Measurements from ENCODE around the gene CNTFR. TPM values are rescaled to one million over a fixed set of nuclear protein-coding genes. Genes with fewer than 3 reads are reported as not detected.
A peak's percentile ranks its signal among the peaks of the same experiment; 100 is the strongest.

CNTFR gene
- total RNA-seq, 4 donors from 2014 or later, result 0.47 to 11.6 (median 1.6) TPM

- Histone ChIP-seq H3K27me3 (no peaks in the 10 kb centered on the region), H3K36me3 (no peaks in the 10 kb centered on the region), H3K4me3 (no peak overlapping the region), H3K27ac (no peak overlapping the region), H3K9me3 (no peaks in the 10 kb centered on the region), H3K4me1 (peaks cover 0 to 18% (median 6%) of the 10 kb centered on the region in 3 donors)
- ATAC-seq, result no peak
- 100% methylated on average over 1 of the region's 2 CpGs; no CpG with 5 or more reads in 1 of the 2 donors for WGBS, 2 donors (ENCODE audit: low coverage in 1 of 2)
- TF ChIP-seq CTCF (IDR thresholded peaks at IDR 0.05), result no peak
- TF ChIP-seq EP300 (IDR thresholded peaks at IDR 0.05), result no peak
- TF ChIP-seq POLR2AphosphoS5 (IDR thresholded peaks at IDR 0.05), result no peak
- TF ChIP-seq POLR2A (IDR thresholded peaks at IDR 0.05), result no peak
Observed at GRCh38 chr9:34526026-34526425, 63.5 kb downstream of the CNTFR start.

GRCh38 chr9:34524349-34524748, 65.2 kb downstream of the CNTFR start:
- no peaks in the 10 kb centered on the region for H3K9me3 ChIP-seq
- H3K27ac ChIP-seq, result no peak overlapping the region
- peaks cover 0 to 18% (median 6%) of the 10 kb centered on the region in 3 donors for H3K4me1 ChIP-seq
- TF ChIP-seq POLR2AphosphoS5 (IDR thresholded peaks at IDR 0.05), result no peak
- no peak for TF ChIP-seq POLR2A (IDR thresholded peaks at IDR 0.05)
- TF ChIP-seq CTCF (IDR thresholded peaks at IDR 0.05), result no peak
- TF ChIP-seq EP300 (IDR thresholded peaks at IDR 0.05), result no peak
- no peaks in the 10 kb centered on the region for H3K27me3 ChIP-seq
- WGBS, 2 donors (ENCODE audit: low coverage in 1 of 2), result 85 to 90% methylated on average over 2 to 3 of the region's 3 CpGs
- H3K4me3 ChIP-seq, result no peak overlapping the region
- H3K36me3 ChIP-seq, result no peaks in the 10 kb centered on the region
- ATAC-seq, result no peak

GRCh38 chr9:34522971-34523797, 66.3 kb downstream of the CNTFR start, which contains the start of gene ENHO:
Gene ENHO, minus strand, starts transcription at chr9:34522990. Its CDS starts 1,295 bp downstream, at chr9:34521695.
- peak within 1 kb of the TSS in 3 of 4 donors; percentile 49 to 64 (median 59) for H3K27ac ChIP-seq
- H3K4me3 ChIP-seq, result peak within 1 kb of the TSS; percentile 4 to 64
- no peaks in the 10 kb centered on the region for H3K27me3 ChIP-seq
- H3K4me1 ChIP-seq, result peaks cover 0 to 18% (median 6%) of the 10 kb centered on the region in 3 donors
- no peaks in the 10 kb centered on the region for H3K9me3 ChIP-seq
- ATAC-seq, result peak; percentile 97
- WGBS, 2 donors (ENCODE audit: low coverage in 1 of 2), result 35% methylated on average over 4 of the region's 63 CpGs; no CpG with 5 or more reads in 1 of the 2 donors
- H3K36me3 ChIP-seq, result no peaks in the 10 kb centered on the region
- TF ChIP-seq EP300 (IDR thresholded peaks at IDR 0.05) (no peak), CTCF (IDR thresholded peaks at IDR 0.05) (peak in 3 of 4 experiments; percentile 17 to 47 (median 43)), POLR2A (IDR thresholded peaks at IDR 0.05) (no peak)

GRCh38 chr9:34522091-34522887, 67.2 kb downstream of the CNTFR start:
- WGBS, 2 donors (ENCODE audit: low coverage in 1 of 2), result 21 to 38% methylated on average over 3 to 6 of the region's 31 CpGs
- peak; percentile 5 for ATAC-seq
- no peaks in the 10 kb centered on the region for H3K27me3 ChIP-seq
- peak overlapping the region; percentile 4 to 64 for H3K4me3 ChIP-seq
- H3K36me3 ChIP-seq, result no peaks in the 10 kb centered on the region
- peak overlapping the region in 3 of 4 donors; percentile 49 to 64 (median 51) for H3K27ac ChIP-seq
- TF ChIP-seq EP300 (IDR thresholded peaks at IDR 0.05) (no peak), POLR2AphosphoS5 (IDR thresholded peaks at IDR 0.05) (no peak), POLR2A (IDR thresholded peaks at IDR 0.05) (no peak), CTCF (IDR thresholded peaks at IDR 0.05) (no peak)
- no peaks in the 10 kb centered on the region for H3K9me3 ChIP-seq
- H3K4me1 ChIP-seq, result peaks cover 0 to 18% (median 6%) of the 10 kb centered on the region in 3 donors
